Naive thymus-derived CD8-positive, alpha-beta T cell (primary cell): ENCODE results near the gene WASHC4. TPM values are rescaled to one million over a fixed set of nuclear protein-coding genes. Genes with fewer than 3 reads are reported as not detected.

Source experiments
- ATAC-seq, 2 donors: fragments of 150-1000 bp; cut with Tn5 transposase in 1 of 2; sonication (Bioruptor Pico), chemical (Tn5 transposase) in 1 of 2; 1 replicate in 1 of 2; 2 replicates in 1 of 2; pipeline ENCODE4 v1.10.0; 2021; ENCODE audit warnings: mild to moderate bottlenecking in 2 of 2, moderate library complexity in 2 of 2
- POLR2A ChIA-PET: fragments of 350-600 bp; sonication (Branson Sonifier 250); formaldehyde crosslinking; loops from one replicate; lab custom pipeline; 2021; ENCODE audit warnings: antibody characterized with exemption; lab: Charles Lee
- DNase-seq, 10 donors: peaks; one replicate each; pipeline versions ENCODE4 v3.0.0 to v3.0.0-alpha.2; 2020 to 2022
- H3K27ac Mint-ChIP-seq, 10 donors: one replicate each; pipeline ENCODE4 v1.8.0; 2020 to 2022; ENCODE audit warnings: mild to moderate bottlenecking in 10 of 10, mixed read lengths in 10 of 10, moderate library complexity in 4 of 10, inconsistent platforms in 1 of 10
- H3K27me3 Mint-ChIP-seq, 5 donors: one replicate each; pipeline ENCODE4 v1.8.0; 2021 to 2022; ENCODE audit warnings: mixed read lengths in 5 of 5
- H3K36me3 Mint-ChIP-seq, 3 donors: one replicate each; pipeline ENCODE4 v1.8.0; 2020 to 2022; ENCODE audit warnings: mixed read lengths in 3 of 3, mild to moderate bottlenecking in 2 of 3, inconsistent platforms in 1 of 3
- H3K4me1 Mint-ChIP-seq, 4 donors: one replicate each; pipeline ENCODE4 v1.8.0; 2021 to 2022; ENCODE audit warnings: mixed read lengths in 4 of 4
- H3K4me3 Mint-ChIP-seq, 10 donors: one replicate each; pipeline ENCODE4 v1.8.0; 2020 to 2022; ENCODE audit warnings: mild to moderate bottlenecking in 10 of 10, mixed read lengths in 10 of 10, moderate library complexity in 6 of 10, inconsistent platforms in 1 of 10
- H3K9me3 Mint-ChIP-seq, 9 donors: one replicate each; pipeline ENCODE4 v1.8.0; 2020 to 2022; ENCODE audit warnings: mixed read lengths in 9 of 9, mild to moderate bottlenecking in 3 of 9, inconsistent platforms in 1 of 9, moderate library complexity in 1 of 9
- polyA plus RNA-seq, 3 donors: library from polyadenylated mRNA; unstranded; fragments of 300-500 nt; fragmentation: Illumina TruSeq; gene quantifications; one replicate each; pipeline ENCODE4 v1.2.3, GENCODE V29; 2021
- total RNA-seq, 8 experiments: library from RNA in 2 of 8; stranded (reverse) in 2 of 8; gene quantifications; one replicate each; pipeline ENCODE4 v1.2.3 and lab custom pipeline; 2021 to 2026

WASHC4 gene
- total and polyA plus RNA-seq, 5 experiments from 2014 or later, result 25.5 to 87.8 (median 30.3) TPM

- ATAC-seq (no peak), DNase-seq (no peak)
- Mint-ChIP-seq H3K36me3 (peaks cover 0 to 81% (median 18%) of the 10 kb centered on the region in 3 donors), H3K9me3 (no peaks in the 10 kb centered on the region), H3K4me1 (peaks cover 0 to 8% (median 0%) of the 10 kb centered on the region in 4 donors), H3K27me3 (no peaks in the 10 kb centered on the region), H3K27ac (peak overlapping the region in 2 of 10 donors; percentile 18 to 79), H3K4me3 (no peak overlapping the region)
- POLR2A ChIA-PET, result interaction anchor here (0.6 kb wide), 1 partner anchor 19 kb away, joined by 3 read pairs; no protein-coding TSS in a partner anchor
Observed at GRCh38 chr12:105202202-105202601, 94.7 kb downstream of the WASHC4 start.

GRCh38 chr12:105204127-105204526 is 96.6 kb downstream of the WASHC4 start:
- Mint-ChIP-seq H3K9me3 (no peaks in the 10 kb centered on the region), H3K36me3 (peaks cover 0 to 86% (median 24%) of the 10 kb centered on the region in 3 donors), H3K27ac (no peak overlapping the region), H3K4me3 (no peak overlapping the region), H3K27me3 (no peaks in the 10 kb centered on the region), H3K4me1 (peaks cover 0 to 3% (median under 1%) of the 10 kb centered on the region in 4 donors)
- POLR2A ChIA-PET, result no interaction called here
- ATAC-seq, result no peak
- no peak for DNase-seq

GRCh38 chr12:105204916-105205315 is 97.4 kb downstream of the WASHC4 start:
- Mint-ChIP-seq H3K4me3 (no peak overlapping the region), H3K4me1 (peaks cover 0 to 2% (median 0%) of the 10 kb centered on the region in 4 donors), H3K27me3 (no peaks in the 10 kb centered on the region), H3K36me3 (peaks cover 0 to 91% (median 24%) of the 10 kb centered on the region in 3 donors), H3K27ac (peak overlapping the region in 2 of 10 donors; percentile 54 to 75), H3K9me3 (no peaks in the 10 kb centered on the region)
- no peak for ATAC-seq
- no peak for DNase-seq
- POLR2A ChIA-PET, result no interaction called here

GRCh38 chr12:105205322-105206048 is 98.0 kb downstream of the WASHC4 start:
- peaks cover 0 to 2% (median 0%) of the 10 kb centered on the region in 4 donors for H3K4me1 Mint-ChIP-seq
- POLR2A ChIA-PET, result interaction anchor here (0.5 kb wide), 1 partner anchor 103 kb away, joined by 3 read pairs; no protein-coding TSS in a partner anchor
- no peaks in the 10 kb centered on the region for H3K27me3 Mint-ChIP-seq
- peak overlapping the region in 1 of 10 donors; percentile 54 for H3K27ac Mint-ChIP-seq
- no peaks in the 10 kb centered on the region for H3K9me3 Mint-ChIP-seq
- no peak overlapping the region for H3K4me3 Mint-ChIP-seq
- ATAC-seq (no peak), DNase-seq (no peak)
- H3K36me3 Mint-ChIP-seq, result peaks cover 0 to 96% (median 24%) of the 10 kb centered on the region in 3 donors

- Mint-ChIP-seq H3K4me3 (no peak overlapping the region), H3K27ac (peak overlapping the region in 1 of 10 donors; percentile 55), H3K4me1 (peaks cover 0 to 2% (median under 1%) of the 10 kb centered on the region in 4 donors), H3K27me3 (no peaks in the 10 kb centered on the region), H3K36me3 (peaks cover 0 to 94% (median 24%) of the 10 kb centered on the region in 3 donors), H3K9me3 (no peaks in the 10 kb centered on the region)
- DNase-seq, result no peak
- ATAC-seq, result no peak
- POLR2A ChIA-PET, result no interaction called here
Observed at GRCh38 chr12:105206686-105207374, 99.3 kb downstream of the WASHC4 start.

- H3K27ac Mint-ChIP-seq, result peak overlapping the region in 1 of 10 donors; percentile 1
- H3K4me1 Mint-ChIP-seq, result peaks cover 0 to 2% (median under 1%) of the 10 kb centered on the region in 4 donors
- H3K27me3 Mint-ChIP-seq, result no peaks in the 10 kb centered on the region
- ATAC-seq (no peak), DNase-seq (no peak)
- H3K36me3 Mint-ChIP-seq, result peaks cover under 1 to 85% (median 24%) of the 10 kb centered on the region in 3 donors
- no peak overlapping the region for H3K4me3 Mint-ChIP-seq
- no peaks in the 10 kb centered on the region for H3K9me3 Mint-ChIP-seq
- POLR2A ChIA-PET, result no interaction called here
Observed at GRCh38 chr12:105209091-105209490, 101.6 kb downstream of the WASHC4 start.

- Mint-ChIP-seq H3K36me3 (peaks cover 10 to 86% (median 36%) of the 10 kb centered on the region in 3 donors), H3K9me3 (no peaks in the 10 kb centered on the region), H3K27ac (peak overlapping the region in 1 of 10 donors; percentile 3), H3K4me1 (peaks cover 0 to 4% (median under 1%) of the 10 kb centered on the region in 4 donors), H3K27me3 (no peaks in the 10 kb centered on the region), H3K4me3 (no peak overlapping the region)
- POLR2A ChIA-PET, result interaction anchor here (0.5 to 0.6 kb wide), 2 partner anchors 16 to 24 kb away, joined by 3 to 4 read pairs; no protein-coding TSS in a partner anchor
- ATAC-seq (no peak), DNase-seq (no peak)
Observed at GRCh38 chr12:105212438-105212837, 104.9 kb downstream of the WASHC4 start.

GRCh38 chr12:105214148-105214547 is 106.6 kb downstream of the WASHC4 start:
- Mint-ChIP-seq H3K27ac (peak overlapping the region in 1 of 10 donors; percentile 24), H3K4me3 (no peak overlapping the region)

GRCh38 chr12:105214670-105215375 is 107.3 kb downstream of the WASHC4 start:
- ATAC-seq, result no peak
- no peak for DNase-seq
- Mint-ChIP-seq H3K27ac (no peak overlapping the region), H3K36me3 (peaks cover 10 to 82% (median 28%) of the 10 kb centered on the region in 3 donors), H3K4me3 (no peak overlapping the region), H3K4me1 (peaks cover 0 to 7% (median under 1%) of the 10 kb centered on the region in 4 donors), H3K9me3 (no peaks in the 10 kb centered on the region), H3K27me3 (no peaks in the 10 kb centered on the region)
- POLR2A ChIA-PET, result no interaction called here

More at GRCh38 chr12:105214148-105214547, 106.6 kb downstream of the WASHC4 start:
- Mint-ChIP-seq H3K27me3 (no peaks in the 10 kb centered on the region), H3K36me3 (peaks cover 10 to 85% (median 28%) of the 10 kb centered on the region in 3 donors), H3K9me3 (no peaks in the 10 kb centered on the region), H3K4me1 (peaks cover 0 to 2% (median under 1%) of the 10 kb centered on the region in 4 donors)
- POLR2A ChIA-PET, result no interaction called here
- ATAC-seq (no peak), DNase-seq (no peak)

GRCh38 chr12:105218434-105218833 is 110.9 kb downstream of the WASHC4 start:
- Mint-ChIP-seq H3K27me3 (no peaks in the 10 kb centered on the region), H3K9me3 (no peaks in the 10 kb centered on the region), H3K4me1 (peaks cover 7 to 22% (median 16%) of the 10 kb centered on the region in 4 donors), H3K4me3 (no peak overlapping the region), H3K36me3 (peaks cover 10 to 86% (median 28%) of the 10 kb centered on the region in 3 donors), H3K27ac (peak overlapping the region in 4 of 10 donors; percentile 16 to 57 (median 34))
- POLR2A ChIA-PET, result no interaction called here
- DNase-seq, result no peak
- no peak for ATAC-seq
